Hepatocyte (in vitro differentiated cells): ENCODE results near the gene FMN1. TPM values are rescaled to one million over a fixed set of nuclear protein-coding genes. Genes with fewer than 3 reads are reported as not detected.

Experiments used
- DNase-seq: peaks from one replicate; pipeline ENCODE4 v3.0.0-alpha.2; 2016; ENCODE audit warnings: low spot score
- H2AFZ ChIP-seq: fragments of 200-600 bp; sonication (generic); 2 replicates; pipeline ENCODE4 v1.6.0; 2016; ENCODE audit warnings: antibody characterized with exemption, mild to moderate bottlenecking
- H3K27ac ChIP-seq: fragments of 200-600 bp; sonication (generic); 2 replicates; pipeline ENCODE4 v1.5.1; 2016; ENCODE audit warnings: mild to moderate bottlenecking
- H3K27me3 ChIP-seq: fragments of 200-600 bp; sonication (generic); 2 replicates; pipeline ENCODE4 v1.6.1; 2016
- H3K36me3 ChIP-seq: fragments of 200-600 bp; sonication (generic); replicated peaks from 2 replicates; pipeline ENCODE4 v1.5.1; 2016; ENCODE audit warnings: low read depth; ENCODE audit not compliant: insufficient read depth
- H3K4me1 ChIP-seq: fragments of 200-600 bp; sonication (generic); 2 replicates; pipeline ENCODE4 v1.5.1; 2016; ENCODE audit warnings: mild to moderate bottlenecking, moderate library complexity; ENCODE audit not compliant: insufficient read depth
- H3K4me2 ChIP-seq: fragments of 200-600 bp; sonication (generic); 2 replicates; pipeline ENCODE4 v1.6.0; 2016
- H3K4me3 ChIP-seq: fragments of 200-600 bp; sonication (generic); 2 replicates; pipeline ENCODE4 v1.5.1; 2016; ENCODE audit warnings: mild to moderate bottlenecking
- H3K79me2 ChIP-seq: fragments of 200-600 bp; sonication (generic); 2 replicates; pipeline ENCODE4 v1.6.0; 2017; ENCODE audit warnings: mild to moderate bottlenecking
- H3K9me2 ChIP-seq: fragments of 200-600 bp; sonication (generic); replicated peaks from 2 replicates; pipeline ENCODE4 v1.6.0; 2017; ENCODE audit warnings: mild to moderate bottlenecking; ENCODE audit not compliant: insufficient read depth
- H3K9me3 ChIP-seq: fragments of 200-600 bp; sonication (generic); 2 replicates; pipeline ENCODE4 v1.5.1; 2016; ENCODE audit warnings: low read depth, mild to moderate bottlenecking
- H4K20me1 ChIP-seq: fragments of 200-600 bp; sonication (generic); 2 replicates; pipeline ENCODE4 v1.6.0; 2016; ENCODE audit warnings: mild to moderate bottlenecking; ENCODE audit not compliant: insufficient read depth, poor library complexity, severe bottlenecking
- CTCF ChIP-seq: fragments of 200-600 bp; sonication (generic); IDR thresholded peaks from 2 replicates; pipeline ENCODE4 v1.5.1; 2016; ENCODE audit warnings: antibody characterized with exemption, mild to moderate bottlenecking; ENCODE audit not compliant: poor library complexity
- EZH2 ChIP-seq: fragments of 200-600 bp; sonication (generic); IDR thresholded peaks from 2 replicates; pipeline ENCODE4 v1.6.1; 2016; ENCODE audit warnings: antibody characterized with exemption, mild to moderate bottlenecking, borderline replicate concordance
- EZH2phosphoT487 ChIP-seq: fragments of 200-600 bp; sonication (generic); IDR thresholded peaks from one replicate; pipeline ENCODE4 v1.6.1; 2018; ENCODE audit warnings: antibody characterized with exemption, mild to moderate bottlenecking, low read depth, moderate library complexity; ENCODE audit not compliant: unreplicated experiment, severe bottlenecking
- WGBS: methylation state at CpG from one replicate; pipeline ENCODE4 v1.1.6; 2016; ENCODE audit warnings: low lambda C conversion rate; ENCODE audit errors: missing lambda C conversion rate; 5-methylcytosine and 5-hydroxymethylcytosine counted together
- polyA plus RNA-seq: library from polyadenylated mRNA; unstranded; fragments of >200 nt; fragmentation: Nextera tagmentation; extraction: Ambion mirVana; gene quantifications from 2 replicates; pipeline ENCODE4 v1.2.1, GENCODE V29; 2016
- total RNA-seq: library from RNA; depleted of rRNA; stranded (reverse); fragments of >200 nt; gene quantifications from 2 replicates; pipeline ENCODE4 v1.2.3, GENCODE V29; 2014

FMN1 gene
- total and polyA plus RNA-seq, 2 experiments from 2014 or later = 0.07 to 0.70 TPM

- DNase-seq = no peak
- H3K27ac ChIP-seq = no peak overlapping the region
- H3K9me3 ChIP-seq = no peaks in the 10 kb centered on the region
- 85% methylated on average over 4 of the region's 4 CpGs for WGBS
- no peaks in the 10 kb centered on the region for H3K27me3 ChIP-seq
- H3K36me3 ChIP-seq = no peaks in the 10 kb centered on the region
- H3K4me1 ChIP-seq = no peaks in the 10 kb centered on the region
- H3K4me2 ChIP-seq = no peak overlapping the region
- no peaks in the 10 kb centered on the region for H3K9me2 ChIP-seq
- H3K4me3 ChIP-seq = no peak overlapping the region
- H2AFZ ChIP-seq = no peak overlapping the region
- H3K79me2 ChIP-seq = no peaks in the 10 kb centered on the region
- H4K20me1 ChIP-seq = no peaks in the 10 kb centered on the region
- TF ChIP-seq EZH2 = no peak
- no peak for TF ChIP-seq EZH2phosphoT487
- no peak for TF ChIP-seq CTCF
Observed at GRCh38 chr15:32927124-32927523, 267.4 kb downstream of the FMN1 start.

GRCh38 chr15:32923176-32923575, 271.3 kb downstream of the FMN1 start:
- no peaks in the 10 kb centered on the region for H3K79me2 ChIP-seq
- no peaks in the 10 kb centered on the region for H3K9me2 ChIP-seq
- 92% methylated on average over 5 of the region's 5 CpGs for WGBS
- H3K9me3 ChIP-seq = no peaks in the 10 kb centered on the region
- H3K36me3 ChIP-seq = no peaks in the 10 kb centered on the region
- no peak overlapping the region for H3K4me2 ChIP-seq
- no peak overlapping the region for H3K27ac ChIP-seq
- no peak overlapping the region for H3K4me3 ChIP-seq
- DNase-seq = no peak
- no peak overlapping the region for H2AFZ ChIP-seq
- no peak for TF ChIP-seq EZH2
- TF ChIP-seq CTCF = no peak
- no peak for TF ChIP-seq EZH2phosphoT487
- H3K27me3 ChIP-seq = peaks cover 6% of the 10 kb centered on the region
- no peaks in the 10 kb centered on the region for H4K20me1 ChIP-seq
- H3K4me1 ChIP-seq = no peaks in the 10 kb centered on the region

- 72% methylated on average over 3 of the region's 3 CpGs for WGBS
- H3K4me2 ChIP-seq = no peak overlapping the region
- H3K79me2 ChIP-seq = no peaks in the 10 kb centered on the region
- H3K27me3 ChIP-seq = peaks cover 6% of the 10 kb centered on the region
- H3K9me3 ChIP-seq = no peaks in the 10 kb centered on the region
- H2AFZ ChIP-seq = no peak overlapping the region
- H3K4me3 ChIP-seq = no peak overlapping the region
- no peak for DNase-seq
- H3K27ac ChIP-seq = no peak overlapping the region
- H3K36me3 ChIP-seq = no peaks in the 10 kb centered on the region
- H4K20me1 ChIP-seq = no peaks in the 10 kb centered on the region
- no peak for TF ChIP-seq CTCF
- H3K4me1 ChIP-seq = no peaks in the 10 kb centered on the region
- H3K9me2 ChIP-seq = no peaks in the 10 kb centered on the region
Observed at GRCh38 chr15:32922541-32922940, 272.0 kb downstream of the FMN1 start.

GRCh38 chr15:32919749-32920414, 274.6 kb downstream of the FMN1 start:
- no peaks in the 10 kb centered on the region for H3K36me3 ChIP-seq
- no peak overlapping the region for H3K4me3 ChIP-seq
- no peaks in the 10 kb centered on the region for H4K20me1 ChIP-seq
- no peak overlapping the region for H3K4me2 ChIP-seq
- H3K9me3 ChIP-seq = no peaks in the 10 kb centered on the region
- no peaks in the 10 kb centered on the region for H3K9me2 ChIP-seq
- no peak overlapping the region for H2AFZ ChIP-seq
- WGBS = 76% methylated on average over 5 of the region's 5 CpGs
- no peaks in the 10 kb centered on the region for H3K4me1 ChIP-seq
- DNase-seq = no peak
- no peaks in the 10 kb centered on the region for H3K79me2 ChIP-seq
- H3K27me3 ChIP-seq = peaks cover 6% of the 10 kb centered on the region
- H3K27ac ChIP-seq = no peak overlapping the region
- TF ChIP-seq CTCF (no peak), EZH2 (no peak), EZH2phosphoT487 (no peak)
